GM18867 (cell line): ENCODE results near the gene HOXD8.

ENCODE experiments used
- ATAC-seq: cut with Tn5 transposase; IDR thresholded peaks from one replicate; pipeline ENCODE4 v1.9.1; 2021; ENCODE audit warnings: mild to moderate bottlenecking, moderate library complexity; ENCODE audit not compliant: unreplicated experiment

The HOXD8 gene

GRCh38 chr2:176171351-176172006 lies 42.0 kb downstream of the HOXD8 start:
- ATAC-seq: no peak

DNA sequence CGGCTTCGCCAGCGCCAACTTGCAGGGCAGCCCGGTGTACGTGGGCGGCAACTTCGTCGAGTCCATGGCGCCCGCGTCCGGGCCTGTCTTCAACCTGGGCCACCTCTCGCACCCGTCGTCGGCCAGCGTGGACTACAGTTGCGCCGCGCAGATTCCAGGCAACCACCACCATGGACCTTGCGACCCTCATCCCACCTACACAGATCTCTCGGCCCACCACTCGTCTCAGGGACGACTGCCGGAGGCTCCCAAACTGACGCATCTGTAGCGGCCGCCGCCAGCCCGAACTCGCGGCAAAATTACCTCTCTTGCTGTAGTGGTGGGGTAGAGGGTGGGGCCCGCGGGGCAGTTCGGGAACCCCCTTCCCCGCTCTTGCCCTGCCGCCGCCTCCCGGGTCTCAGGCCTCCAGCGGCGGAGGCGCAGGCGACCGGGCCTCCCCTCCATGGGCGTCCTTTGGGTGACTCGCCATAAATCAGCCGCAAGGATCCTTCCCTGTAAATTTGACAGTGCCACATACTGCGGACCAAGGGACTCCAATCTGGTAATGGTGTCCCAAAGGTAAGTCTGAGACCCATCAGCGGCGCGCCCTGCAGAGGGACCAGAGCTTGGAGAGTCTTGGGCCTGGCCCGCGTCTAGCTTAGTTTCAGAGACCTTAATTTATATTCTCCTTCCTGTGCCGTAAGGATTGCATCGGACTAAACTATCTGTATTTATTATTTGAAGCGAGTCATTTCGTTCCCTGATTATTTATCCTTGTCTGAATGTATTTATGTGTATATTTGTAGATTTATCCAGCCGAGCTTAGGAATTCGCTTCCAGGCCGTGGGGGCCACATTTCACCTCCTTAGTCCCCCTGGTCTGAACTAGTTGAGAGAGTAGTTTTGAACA lies 42.7 kb downstream of the HOXD8 start:
- no peak for ATAC-seq

GRCh38 chr2:176172895-176173566 lies 43.5 kb downstream of the HOXD8 start:
- no peak for ATAC-seq

DNA sequence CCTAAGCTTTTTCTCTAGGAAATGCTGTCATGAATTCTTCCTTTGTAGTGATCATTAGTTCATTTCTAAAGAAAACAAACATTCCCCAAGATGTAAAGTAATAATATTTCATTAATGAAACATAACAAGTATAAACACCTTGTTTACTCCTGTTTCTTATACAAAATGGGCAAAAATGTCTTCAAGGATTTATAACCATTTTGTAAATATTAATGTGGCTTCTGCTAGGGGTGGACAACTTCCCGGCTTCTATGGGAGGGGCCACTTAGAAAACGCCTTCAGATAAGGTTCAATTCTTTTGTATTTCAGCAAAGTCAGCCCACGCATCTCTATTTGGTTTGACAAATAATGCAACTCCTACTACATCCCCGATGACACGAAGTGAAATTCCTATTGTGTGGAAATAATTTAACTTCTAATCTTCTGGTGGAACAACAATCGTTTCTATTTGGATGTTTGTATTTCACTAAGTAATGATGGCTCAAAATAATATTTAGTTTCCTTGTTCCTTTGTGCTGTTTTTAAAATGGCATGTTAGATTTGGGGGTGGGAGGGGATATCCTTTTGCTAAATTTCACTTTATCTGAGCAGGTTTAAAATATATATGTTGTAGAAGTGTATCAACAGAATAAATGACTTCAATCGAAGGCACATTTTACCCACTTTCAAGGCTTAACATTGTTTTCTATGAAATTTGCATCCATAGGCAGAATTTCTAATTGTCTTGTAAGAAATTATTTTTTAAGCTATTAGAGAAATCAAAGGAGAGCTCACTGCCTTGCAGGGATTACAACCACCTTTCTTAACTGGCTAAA lies 44.3 kb downstream of the HOXD8 start:
- no peak for ATAC-seq

- ATAC-seq: no peak
Observed at GRCh38 chr2:176174382-176174823, 44.9 kb downstream of the HOXD8 start.

GRCh38 chr2:176174824-176175708 lies 45.6 kb downstream of the HOXD8 start:
- no peak for ATAC-seq

DNA sequence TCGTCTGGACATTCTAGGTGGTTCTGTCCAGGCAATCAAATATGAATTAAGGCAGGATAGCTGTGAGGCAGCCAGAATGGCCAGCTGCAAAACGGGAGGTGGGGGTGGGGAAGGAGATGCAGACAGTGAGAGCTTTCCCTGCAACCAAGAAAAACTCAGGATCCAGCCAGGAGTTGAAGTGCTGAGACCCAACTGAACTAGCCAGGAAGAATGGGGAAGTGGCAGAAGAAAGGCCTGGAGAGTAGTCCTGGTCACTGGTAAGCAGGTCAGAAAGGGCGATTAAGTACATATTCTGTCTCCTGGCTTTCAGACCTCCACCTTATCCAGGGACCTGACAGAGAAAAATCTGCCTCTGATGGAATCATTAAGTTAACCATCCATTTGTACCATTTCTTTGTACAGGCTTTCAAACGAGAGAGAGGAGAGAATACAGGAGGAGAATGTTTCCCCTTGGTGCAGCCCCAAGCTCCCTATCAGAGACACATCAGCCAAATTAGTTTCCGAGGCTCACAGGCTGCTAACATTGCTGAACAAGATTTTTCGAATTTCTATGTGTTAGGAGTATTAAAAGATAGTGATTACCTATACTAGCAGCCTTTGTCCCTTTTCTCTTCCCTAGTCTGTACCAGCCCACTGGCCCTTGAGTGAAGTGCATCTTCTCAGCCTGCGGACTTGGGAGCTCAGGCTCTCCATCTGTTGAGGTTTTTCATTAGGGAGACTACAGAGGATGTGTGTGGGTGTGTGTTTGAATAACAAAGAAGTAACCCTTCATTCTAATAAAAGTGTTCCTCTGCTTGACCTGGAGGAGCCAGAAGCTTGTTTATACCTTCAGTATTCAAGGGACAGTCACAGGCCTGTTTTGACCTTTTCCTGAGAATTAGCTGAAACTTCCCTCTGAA lies 46.5 kb downstream of the HOXD8 start:
- no peak for ATAC-seq

- ATAC-seq: peak; percentile 20
Observed at GRCh38 chr2:176177580-176178037, 48.1 kb downstream of the HOXD8 start.

GRCh38 chr2:176178038-176178756 lies 48.7 kb downstream of the HOXD8 start:
- ATAC-seq: peak; percentile 53

- ATAC-seq: no peak
Observed at GRCh38 chr2:176178757-176179295, 49.3 kb downstream of the HOXD8 start.

- no peak for ATAC-seq
Observed at GRCh38 chr2:176181551-176181950, 52.0 kb downstream of the HOXD8 start.
